Stimulated activated CD8-positive, alpha-beta memory T cell treated with anti-CD3 and anti-CD28 coated beads, Interleukin-7, amount 100 ng/mL, for 1 hour (primary cell): ENCODE measurements around the gene ADAR.

Experiments
- DNase-seq, 2 donors: peaks; one replicate each; pipeline ENCODE4 v3.0.0-alpha.2; 2020; ENCODE audit warnings: low read depth in 2 of 2

The ADAR gene

GRCh38 chr1:154557248-154557938 is 50.6 kb downstream of the ADAR start:
- DNase-seq = no peak

GRCh38 chr1:154556422-154556821 is 51.6 kb downstream of the ADAR start:
- DNase-seq = no peak

GRCh38 chr1:154553056-154554030 is 54.6 kb downstream of the ADAR start:
- no peak for DNase-seq

GRCh38 chr1:154552036-154552435 is 56.0 kb downstream of the ADAR start:
- no peak for DNase-seq

GRCh38 chr1:154551474-154551873 is 56.5 kb downstream of the ADAR start:
- no peak for DNase-seq

GRCh38 chr1:154550657-154551056 is 57.3 kb downstream of the ADAR start:
- DNase-seq = no peak

- no peak for DNase-seq
Observed at GRCh38 chr1:154550070-154550469, 57.9 kb downstream of the ADAR start.

- DNase-seq = no peak
Observed at GRCh38 chr1:154549202-154549770, 58.7 kb downstream of the ADAR start.

GRCh38 chr1:154548028-154548427 is 60.0 kb downstream of the ADAR start:
- DNase-seq = no peak

GRCh38 chr1:154547105-154547732 is 60.8 kb downstream of the ADAR start:
- DNase-seq = no peak

- DNase-seq = peak in 1 of 2 donors; percentile 16
Observed at GRCh38 chr1:154546264-154547063, 61.5 kb downstream of the ADAR start.

- DNase-seq = no peak
Observed at GRCh38 chr1:154541231-154541630, 66.8 kb downstream of the ADAR start.

GRCh38 chr1:154539486-154540483 is 68.2 kb downstream of the ADAR start:
- DNase-seq = no peak

- no peak for DNase-seq
Observed at GRCh38 chr1:154536570-154536969, 71.4 kb downstream of the ADAR start.

GRCh38 chr1:154533952-154534844 is 73.8 kb downstream of the ADAR start:
- no peak for DNase-seq
